Suppressor macrophage (primary cell): Measurements from ENCODE around the gene TBL1X.

Source experiments
- DNase-seq, 4 experiments: peaks; one replicate each; pipeline ENCODE4 v3.0.0-alpha.2; 2020 to 2022

The TBL1X gene

GRCh38 chrX:9676306-9676705, 211.4 kb downstream of the TBL1X start:
- DNase-seq: no peak

- DNase-seq: peak in 1 of 4 experiments; percentile 1
Observed at GRCh38 chrX:9676738-9677097, 211.9 kb downstream of the TBL1X start.

- peak; percentile 6 to 71 (median 54) for DNase-seq
Observed at GRCh38 chrX:9677098-9677739, 212.4 kb downstream of the TBL1X start.

- DNase-seq: no peak
Observed at GRCh38 chrX:9678215-9678965, 213.5 kb downstream of the TBL1X start.

GRCh38 chrX:9681011-9681410, 216.2 kb downstream of the TBL1X start:
- no peak for DNase-seq

GRCh38 chrX:9681422-9681821, 216.6 kb downstream of the TBL1X start:
- DNase-seq: peak in 2 of 4 experiments; percentile 12 to 20

- DNase-seq: no peak
Observed at GRCh38 chrX:9682456-9682855, 217.6 kb downstream of the TBL1X start.

- no peak for DNase-seq
Observed at GRCh38 chrX:9682861-9683260, 218.0 kb downstream of the TBL1X start.

- DNase-seq: no peak
Observed at GRCh38 chrX:9683350-9683749, 218.5 kb downstream of the TBL1X start.

GRCh38 chrX:9687899-9688298, 223.0 kb downstream of the TBL1X start:
- no peak for DNase-seq

GRCh38 chrX:9688833-9689232, 224.0 kb downstream of the TBL1X start:
- DNase-seq: no peak

- DNase-seq: no peak
Observed at GRCh38 chrX:9690046-9690445, 225.2 kb downstream of the TBL1X start.

- DNase-seq: no peak
Observed at GRCh38 chrX:9693307-9694001, 228.6 kb downstream of the TBL1X start.

GRCh38 chrX:9698576-9698975, 233.7 kb downstream of the TBL1X start:
- no peak for DNase-seq

GRCh38 chrX:9700555-9700954, 235.7 kb downstream of the TBL1X start:
- DNase-seq: no peak

GRCh38 chrX:9701790-9702189, 236.9 kb downstream of the TBL1X start:
- no peak for DNase-seq

- no peak for DNase-seq
Observed at GRCh38 chrX:9703406-9703805, 238.5 kb downstream of the TBL1X start.

- no peak for DNase-seq
Observed at GRCh38 chrX:9704876-9705465, 240.1 kb downstream of the TBL1X start.

GRCh38 chrX:9706421-9706820, 241.6 kb downstream of the TBL1X start:
- DNase-seq: no peak

GRCh38 chrX:9707306-9708033, 242.6 kb downstream of the TBL1X start:
- DNase-seq: no peak

- DNase-seq: no peak
Observed at GRCh38 chrX:9708086-9708485, 243.2 kb downstream of the TBL1X start.

- DNase-seq: peak; percentile 78 to 89 (median 86)
Observed at GRCh38 chrX:9708923-9709553, 244.2 kb downstream of the TBL1X start.
